ENCODE data around the gene GBP1.
"Not testable (repeated sequence)": the region's sequence is repeated elsewhere in the genome, so short reads cannot be mapped to it uniquely, and the experiment has no call there.

Gene GBP1

GRCh38 chr1:89051955-89052312, 13.1 kb downstream of the GBP1 start:
- no peak for DNase-seq (ENCODE audit: low spot score)

GRCh38 chr1:89051300-89051954, 13.6 kb downstream of the GBP1 start:
- no peak for DNase-seq (ENCODE audit: low spot score)

DNA sequence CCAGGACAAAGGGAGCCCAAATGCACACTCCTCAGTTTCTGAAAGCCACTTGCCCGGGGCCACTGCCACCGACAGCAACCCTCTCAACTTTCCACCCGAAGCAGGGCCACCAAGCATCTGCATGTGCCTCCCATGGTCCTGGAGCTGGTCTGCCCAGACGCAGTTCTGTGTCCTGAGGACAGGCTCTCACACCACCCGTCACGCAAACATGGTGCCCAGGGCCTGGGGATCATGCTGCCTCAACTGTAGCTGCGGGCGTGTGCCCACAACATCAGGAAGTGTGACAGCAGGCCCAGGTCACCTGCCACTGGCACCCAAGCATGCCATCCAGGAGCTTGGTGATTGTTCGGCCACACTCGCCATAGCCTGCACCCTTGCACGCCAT, 14.4 kb downstream of the GBP1 start:
- DNase-seq (ENCODE audit: low spot score) = no peak

DNA sequence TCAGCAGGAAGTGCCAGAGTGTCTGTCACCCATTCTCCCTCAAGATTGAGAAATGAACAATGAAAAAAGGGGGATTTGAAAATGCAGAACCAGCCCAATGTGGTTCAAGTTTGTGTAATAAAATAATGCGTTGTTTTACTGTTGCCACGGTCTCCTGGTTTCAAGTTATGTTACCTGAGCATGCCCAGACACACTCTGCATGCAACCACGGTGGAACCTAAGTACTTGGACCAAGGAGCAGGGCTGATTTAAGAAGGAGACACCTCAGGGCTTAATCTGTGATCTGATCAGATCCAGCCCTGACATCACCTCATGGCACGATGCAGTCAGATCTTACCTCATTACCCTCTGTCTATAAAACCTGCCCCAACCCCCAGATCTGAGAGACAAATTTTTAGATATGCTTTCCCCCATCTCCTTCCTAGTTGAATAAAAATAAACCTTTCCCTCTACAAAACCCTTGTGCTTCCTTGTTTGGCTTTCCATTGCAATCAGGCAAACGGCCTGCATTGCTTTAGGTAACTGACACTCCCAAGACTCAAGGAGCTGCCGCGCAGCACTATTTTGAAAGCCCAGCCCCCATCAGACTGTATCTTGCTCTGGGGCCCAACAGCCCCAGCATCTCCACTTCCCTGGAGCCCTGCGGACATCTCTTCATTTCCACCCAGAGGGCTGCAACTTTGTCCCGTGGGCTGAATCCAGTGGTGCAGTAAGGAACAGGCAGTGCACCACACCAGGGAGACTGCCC, 14.9 kb downstream of the GBP1 start:
- DNase-seq (ENCODE audit: low spot score) = not testable (repeated sequence)

GRCh38 chr1:89049187-89049586, 15.8 kb downstream of the GBP1 start:
- not testable (repeated sequence) for DNase-seq (ENCODE audit: low spot score)

DNA sequence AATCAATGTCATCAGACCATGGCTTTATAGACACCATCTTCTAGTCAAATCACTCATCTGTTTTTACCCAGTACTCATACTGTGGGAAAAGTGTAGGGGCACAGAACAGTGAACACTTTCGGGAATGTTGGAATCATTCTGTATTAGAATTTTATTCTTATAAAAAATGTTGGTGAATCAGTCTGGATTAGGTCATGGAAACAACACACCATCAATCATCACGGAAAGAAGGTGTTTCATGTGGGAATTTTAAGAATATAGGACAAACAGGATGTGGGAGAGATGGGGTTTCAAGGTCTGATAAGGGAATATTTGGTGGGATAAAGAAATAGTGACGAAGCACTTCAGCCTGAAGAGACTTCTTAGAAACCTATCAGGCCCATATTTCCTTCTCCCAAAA, 17.3 kb downstream of the GBP1 start:
- no peak for DNase-seq (ENCODE audit: low spot score)

- DNase-seq (ENCODE audit: low spot score) = not testable (repeated sequence)
These were observed 18.5 kb downstream of the GBP1 start for GRCh38 chr1:89046318-89047183.

GRCh38 chr1:89044970-89045721, 19.9 kb downstream of the GBP1 start:
- DNase-seq (ENCODE audit: low spot score) = no peak

DNA sequence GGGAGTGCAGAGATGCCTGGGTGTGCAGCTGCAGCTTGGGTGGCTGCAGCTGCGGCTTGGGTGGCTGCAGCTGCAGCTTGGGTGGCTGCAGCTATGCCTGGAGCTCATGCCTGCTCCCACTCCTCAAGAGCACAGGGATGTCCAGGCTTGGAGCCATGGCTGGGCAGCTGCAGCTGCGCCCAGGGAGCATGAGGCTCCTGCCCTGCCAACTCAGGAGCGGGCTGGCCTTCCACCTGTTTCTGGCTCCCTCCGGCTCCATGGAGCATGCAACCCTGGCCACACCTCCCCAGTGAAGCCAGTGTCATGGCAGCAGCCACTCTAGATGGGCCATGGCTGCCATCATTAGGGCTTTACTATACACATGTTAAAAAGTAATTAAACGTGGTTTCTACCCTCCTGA, 21.1 kb downstream of the GBP1 start:
- no peak for DNase-seq (ENCODE audit: low spot score)

DNA sequence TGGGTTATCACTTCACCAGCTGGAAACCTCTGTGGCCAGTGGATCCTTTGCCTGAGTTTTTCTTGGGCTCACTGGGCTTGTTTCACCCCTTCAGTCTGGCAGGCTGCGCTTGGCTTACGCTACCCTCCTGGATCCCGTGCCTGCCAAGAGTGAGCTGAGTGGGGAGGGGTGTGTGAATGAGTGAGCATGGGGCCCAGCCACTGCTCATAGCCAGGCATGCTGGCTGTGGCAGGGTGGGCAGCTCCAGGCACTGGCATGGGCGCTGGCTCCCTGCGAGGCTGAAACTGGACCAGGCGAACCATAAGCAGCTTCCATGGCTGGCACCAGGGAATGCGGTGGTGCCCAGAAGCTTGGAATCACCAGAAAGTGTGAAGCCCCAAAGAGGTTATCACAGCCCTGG, 22.5 kb downstream of the GBP1 start:
- no peak for DNase-seq (ENCODE audit: low spot score)

GRCh38 chr1:89041721-89042120, 23.3 kb downstream of the GBP1 start:
- DNase-seq (ENCODE audit: low spot score) = no peak

DNA sequence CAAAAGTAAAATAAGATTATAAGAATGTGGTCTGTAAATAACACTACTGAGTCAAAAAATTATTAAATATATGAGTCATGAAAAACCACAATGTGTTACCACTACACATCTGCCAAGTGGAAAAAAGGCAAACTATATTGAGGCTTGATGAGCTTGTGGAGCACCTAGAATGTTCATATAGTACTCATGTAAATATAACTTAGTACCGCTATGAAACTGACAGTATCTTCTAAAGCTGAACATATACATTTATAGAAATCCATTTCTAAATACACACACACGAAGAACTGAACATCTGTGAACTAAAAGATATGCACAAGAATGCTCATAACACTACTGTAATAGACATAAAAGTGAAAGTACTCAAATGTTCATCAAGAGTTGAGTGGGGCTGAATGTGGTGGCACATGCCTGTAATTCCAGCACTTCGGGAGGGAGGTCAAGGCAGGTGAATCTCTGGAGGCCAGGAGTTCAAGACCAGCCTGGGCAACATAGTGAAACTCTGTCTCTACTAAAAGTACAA, 23.8 kb downstream of the GBP1 start:
- DNase-seq (ENCODE audit: low spot score) = no peak

DNA sequence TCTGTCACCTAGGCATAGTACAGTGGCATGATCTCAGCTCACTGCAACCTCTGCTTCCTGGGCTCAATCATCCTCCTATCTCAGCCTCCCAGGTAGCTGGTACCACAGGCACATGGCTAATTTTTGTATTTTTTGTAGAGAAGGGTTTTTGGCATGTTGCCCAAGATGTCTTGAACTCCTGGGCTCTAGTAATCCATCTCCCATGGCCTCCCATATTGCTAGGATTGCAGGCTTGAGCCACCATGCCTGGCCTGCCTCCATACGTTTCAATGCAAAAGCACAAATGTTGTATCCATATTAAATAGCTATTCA, 24.7 kb downstream of the GBP1 start:
- no peak for DNase-seq (ENCODE audit: low spot score)

DNA sequence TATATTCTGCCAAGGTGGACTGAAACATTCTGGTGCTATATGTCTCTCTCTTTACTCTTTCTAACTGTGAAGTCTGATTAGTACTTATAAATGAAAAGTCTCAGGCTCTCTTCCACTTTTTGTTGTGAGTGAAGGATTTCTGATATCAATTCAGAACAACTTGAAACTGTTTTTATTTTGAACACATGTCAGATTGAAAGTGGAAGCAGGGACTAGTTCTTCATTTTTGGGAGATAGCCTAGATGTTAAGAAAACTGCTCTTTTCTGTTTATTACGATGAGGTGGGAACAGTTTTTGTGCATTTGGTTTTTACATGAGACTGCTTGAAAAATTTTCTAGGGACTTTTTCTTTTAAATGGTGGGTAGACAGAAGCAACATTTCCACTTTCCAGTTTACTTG, 27.8 kb downstream of the GBP1 start:
- no peak for DNase-seq (ENCODE audit: low spot score)

DNA sequence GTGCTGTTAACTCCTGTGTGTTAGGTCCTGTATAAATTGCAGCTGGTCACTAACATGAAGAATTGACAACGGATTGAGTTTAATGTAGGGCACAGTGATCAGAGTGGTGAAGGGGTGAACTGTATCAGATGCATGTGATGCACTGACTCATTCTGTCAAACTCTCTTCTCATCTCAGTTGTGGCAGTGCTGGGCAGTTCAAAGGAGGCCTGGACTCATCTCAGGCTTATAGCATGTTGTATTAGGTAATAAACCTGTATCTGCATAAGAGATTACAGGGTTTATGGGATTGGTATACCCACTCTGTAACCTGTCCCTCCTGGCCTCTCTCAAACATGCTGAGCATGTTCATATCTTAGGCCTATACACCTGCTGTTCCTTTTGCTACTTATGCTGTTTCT, 29.9 kb downstream of the GBP1 start:
- no peak for DNase-seq (ENCODE audit: low spot score)

GRCh38 chr1:89034004-89034403, 31.0 kb downstream of the GBP1 start:
- DNase-seq (ENCODE audit: low spot score) = not testable (repeated sequence)

GRCh38 chr1:89029051-89029450, 36.0 kb downstream of the GBP1 start:
- not testable (repeated sequence) for DNase-seq (ENCODE audit: low spot score)

DNA sequence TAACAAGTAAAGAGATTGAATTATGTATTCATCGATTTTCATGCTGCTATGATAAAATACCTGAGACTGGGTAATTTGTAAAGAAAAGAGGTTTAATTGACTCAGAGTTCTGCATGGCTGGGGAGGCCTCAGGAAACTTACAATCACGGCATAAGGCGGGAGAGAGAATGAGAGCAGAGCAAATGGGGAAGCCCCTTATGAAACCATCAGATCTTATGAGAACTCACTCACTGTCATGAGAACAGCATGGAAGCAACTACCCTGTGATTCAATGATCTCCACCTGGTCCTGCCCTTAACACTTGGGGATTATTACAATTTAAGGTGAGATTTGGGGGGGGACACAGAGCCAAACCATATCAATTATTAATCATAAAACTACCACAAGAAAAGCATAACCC, 39.1 kb downstream of the GBP1 start:
- DNase-seq (ENCODE audit: low spot score) = no peak

DNA sequence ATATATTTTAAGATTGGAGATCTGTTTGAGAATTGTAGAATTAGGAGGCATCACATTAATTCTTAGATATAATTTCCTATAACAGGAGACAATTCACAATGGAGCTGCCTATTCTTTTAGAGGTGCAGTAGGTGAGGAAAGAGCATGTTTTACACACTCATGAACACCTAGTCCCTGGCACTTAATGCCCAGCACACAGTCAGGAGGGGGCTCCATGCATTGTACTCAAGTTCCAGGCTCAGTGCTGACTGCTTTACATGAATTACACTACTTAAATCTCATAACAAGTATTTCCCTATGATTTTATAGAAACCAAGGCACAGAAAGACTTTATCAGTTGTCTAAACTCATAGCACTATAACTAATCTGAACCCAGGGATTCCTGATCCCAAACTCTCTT, 42.0 kb downstream of the GBP1 start:
- no peak for DNase-seq (ENCODE audit: low spot score)

DNA sequence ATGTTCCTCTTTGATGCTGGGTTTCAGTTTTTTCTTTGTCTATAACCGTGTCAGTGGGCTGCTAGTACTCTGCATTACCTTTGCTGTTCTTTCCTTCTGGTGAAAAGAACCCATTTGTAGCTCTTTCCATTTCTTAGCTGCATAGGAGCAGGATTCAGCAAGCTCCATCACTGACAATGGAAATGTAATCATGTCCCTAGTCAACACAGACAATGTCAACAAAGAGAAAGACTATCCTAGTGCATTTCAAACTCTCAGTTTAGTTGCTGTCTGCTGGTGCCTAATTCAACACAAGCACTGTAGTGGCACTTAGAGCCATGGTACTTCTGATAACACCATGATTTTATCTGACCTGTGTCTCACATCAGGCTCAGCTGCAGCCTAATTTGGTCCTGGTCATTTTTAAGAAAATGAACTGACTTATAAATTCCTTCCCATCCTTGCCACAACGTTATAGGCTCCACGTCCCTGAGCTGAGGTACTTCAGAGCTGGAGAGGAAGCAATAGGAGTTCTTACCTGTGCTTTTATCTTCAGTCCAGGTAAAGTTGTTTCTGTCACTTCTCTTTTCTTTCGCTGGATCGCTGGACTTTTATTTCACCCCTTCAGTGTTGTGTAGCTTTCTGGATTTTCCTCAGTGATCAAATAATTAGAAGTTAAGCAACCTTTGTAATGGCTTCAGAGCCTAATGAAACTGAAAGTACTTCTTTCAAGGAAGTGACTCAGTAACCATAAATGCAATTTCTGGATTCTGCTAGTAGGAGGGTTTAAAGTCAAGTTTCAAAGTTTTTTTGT, 42.6 kb downstream of the GBP1 start, which contains the start of gene GBP3:
GBP3 (minus strand) TSS at position 700 of the 793 bp plus-strand sequence. CDS start 2,145 bp downstream, outside the sequence.
- DNase-seq (ENCODE audit: low spot score) = no peak

DNA sequence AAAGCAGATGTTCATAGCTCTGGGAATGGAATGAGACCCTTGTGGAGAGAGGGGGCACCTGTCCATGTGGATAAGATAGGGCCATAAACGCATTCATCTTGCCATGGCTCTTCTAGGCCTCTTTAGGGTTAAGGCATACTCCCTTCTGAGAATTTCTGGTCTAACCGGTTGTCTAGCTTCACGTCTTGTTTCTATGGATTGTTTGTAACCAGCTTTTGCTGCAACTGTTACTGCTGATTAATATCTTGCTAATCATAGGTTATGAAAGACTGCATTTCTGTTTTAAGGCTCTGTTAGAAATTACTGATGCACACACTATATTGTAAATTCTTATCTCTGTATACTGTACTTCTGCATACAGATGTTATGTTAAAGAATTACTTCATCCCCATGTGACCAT, 46.7 kb downstream of the GBP1 start:
- DNase-seq (ENCODE audit: low spot score) = not testable (repeated sequence)

Data from cerebellar cortex (tissue), 1 donor.